ENCODE measurements around the gene POLR2F. TPM values are rescaled to one million over a fixed set of nuclear protein-coding genes. Genes with fewer than 3 reads are reported as not detected.
A peak's percentile ranks its signal among the peaks of the same experiment; 100 is the strongest.

Gene POLR2F
- total RNA-seq, 1 experiment from 2014 or later: 138 TPM

DNA sequence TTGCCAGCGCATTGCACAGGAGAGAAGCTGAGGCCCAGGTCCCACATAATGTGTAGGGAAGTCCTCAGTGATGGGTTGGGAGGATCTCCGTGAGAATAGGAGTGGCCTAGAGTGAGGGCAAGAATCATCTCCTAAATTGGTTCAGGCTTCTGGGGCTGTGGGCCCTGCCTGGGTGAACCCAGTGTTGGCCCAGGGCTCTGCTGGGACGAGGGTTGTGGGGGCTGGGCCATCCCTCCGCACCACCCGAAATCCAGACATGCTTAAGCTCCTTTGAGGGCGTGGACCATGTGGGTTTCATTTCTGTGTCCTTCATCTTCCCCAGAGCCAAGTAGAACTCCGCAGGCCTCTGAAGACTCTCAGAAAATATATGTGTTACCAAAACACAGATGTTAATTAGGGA is 43.7 kb upstream of the POLR2F start (continued):
- TF ChIP-seq, protein P1, sequence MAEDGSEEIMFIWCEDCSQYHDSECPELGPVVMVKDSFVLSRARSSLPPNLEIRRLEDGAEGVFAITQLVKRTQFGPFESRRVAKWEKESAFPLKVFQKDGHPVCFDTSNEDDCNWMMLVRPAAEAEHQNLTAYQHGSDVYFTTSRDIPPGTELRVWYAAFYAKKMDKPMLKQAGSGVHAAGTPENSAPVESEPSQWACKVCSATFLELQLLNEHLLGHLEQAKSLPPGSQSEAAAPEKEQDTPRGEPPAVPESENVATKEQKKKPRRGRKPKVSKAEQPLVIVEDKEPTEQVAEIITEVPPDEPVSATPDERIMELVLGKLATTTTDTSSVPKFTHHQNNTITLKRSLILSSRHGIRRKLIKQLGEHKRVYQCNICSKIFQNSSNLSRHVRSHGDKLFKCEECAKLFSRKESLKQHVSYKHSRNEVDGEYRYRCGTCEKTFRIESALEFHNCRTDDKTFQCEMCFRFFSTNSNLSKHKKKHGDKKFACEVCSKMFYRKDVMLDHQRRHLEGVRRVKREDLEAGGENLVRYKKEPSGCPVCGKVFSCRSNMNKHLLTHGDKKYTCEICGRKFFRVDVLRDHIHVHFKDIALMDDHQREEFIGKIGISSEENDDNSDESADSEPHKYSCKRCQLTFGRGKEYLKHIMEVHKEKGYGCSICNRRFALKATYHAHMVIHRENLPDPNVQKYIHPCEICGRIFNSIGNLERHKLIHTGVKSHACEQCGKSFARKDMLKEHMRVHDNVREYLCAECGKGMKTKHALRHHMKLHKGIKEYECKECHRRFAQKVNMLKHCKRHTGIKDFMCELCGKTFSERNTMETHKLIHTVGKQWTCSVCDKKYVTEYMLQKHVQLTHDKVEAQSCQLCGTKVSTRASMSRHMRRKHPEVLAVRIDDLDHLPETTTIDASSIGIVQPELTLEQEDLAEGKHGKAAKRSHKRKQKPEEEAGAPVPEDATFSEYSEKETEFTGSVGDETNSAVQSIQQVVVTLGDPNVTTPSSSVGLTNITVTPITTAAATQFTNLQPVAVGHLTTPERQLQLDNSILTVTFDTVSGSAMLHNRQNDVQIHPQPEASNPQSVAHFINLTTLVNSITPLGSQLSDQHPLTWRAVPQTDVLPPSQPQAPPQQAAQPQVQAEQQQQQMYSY (CRISPR knock-in tag; IDR thresholded peaks at IDR 0.05): no peak
- no peak for TF ChIP-seq MXD4 (CRISPR knock-in tag; IDR thresholded peaks at IDR 0.05; ENCODE audit: borderline replicate concordance)
- TF ChIP-seq, protein P2, sequence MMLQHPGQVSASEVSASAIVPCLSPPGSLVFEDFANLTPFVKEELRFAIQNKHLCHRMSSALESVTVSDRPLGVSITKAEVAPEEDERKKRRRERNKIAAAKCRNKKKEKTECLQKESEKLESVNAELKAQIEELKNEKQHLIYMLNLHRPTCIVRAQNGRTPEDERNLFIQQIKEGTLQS (CRISPR knock-in tag; conservative IDR thresholded peaks at IDR 0.05): no peak

DNA sequence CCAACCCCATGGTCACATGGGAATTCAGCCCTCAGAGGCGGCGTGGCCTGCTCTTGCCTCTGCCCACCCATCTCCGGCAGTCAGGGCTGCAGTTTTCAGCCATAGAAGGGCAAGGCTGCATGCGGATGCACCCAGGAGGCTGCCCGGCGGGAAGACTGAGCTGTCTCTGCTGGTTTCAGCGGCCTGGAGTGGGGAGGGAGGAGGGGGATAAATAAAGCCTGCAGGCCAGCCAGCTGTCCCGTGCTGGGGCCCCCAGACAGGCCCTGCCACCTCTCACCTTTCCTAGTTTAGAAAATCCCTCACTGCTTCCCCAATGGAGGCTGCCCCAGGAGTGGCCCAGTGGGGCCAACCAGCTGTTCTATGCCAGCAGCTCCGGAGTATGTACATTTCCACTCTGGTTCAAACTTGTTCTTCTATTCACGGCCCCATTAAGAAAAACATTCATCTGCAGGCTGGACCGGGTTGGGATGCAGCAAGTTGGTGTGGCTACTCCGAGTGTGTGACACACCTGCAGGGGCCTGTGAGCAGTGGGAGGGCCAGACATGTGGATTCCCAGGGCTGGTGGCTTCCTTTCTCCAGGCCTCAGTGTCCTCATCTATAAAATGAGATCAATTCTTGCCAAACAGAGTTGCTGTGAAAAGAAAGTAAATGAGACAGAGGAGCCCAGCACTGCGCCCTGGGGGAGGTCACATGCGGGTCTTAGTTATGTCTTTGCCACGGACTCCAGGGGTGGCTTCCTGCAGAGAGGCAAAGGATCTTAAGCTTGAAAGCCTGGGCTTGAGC is 42.4 kb upstream of the POLR2F start:
- DNase-seq (ENCODE audit: low spot score): peak; percentile 31
- ChIA-PET CTCF (interaction anchor here (0.8 to 1.9 kb wide), 8 partner anchors 13 to 93 kb away, joined by 4 to 9 read pairs (median 6); no protein-coding TSS in a partner anchor), POLR2A (no interaction called here)
- Mint-ChIP-seq H3K27ac (peak overlapping the region; percentile 84), H3K27me3 (ENCODE audit: low read depth) (no peaks in the 10 kb centered on the region), H3K4me3 (no peak overlapping the region), H3K9me3 (no peaks in the 10 kb centered on the region), H3K4me1 (peaks cover 41% of the 10 kb centered on the region), H3K36me3 (peaks cover 8% of the 10 kb centered on the region)
- TF ChIP-seq, protein P3, sequence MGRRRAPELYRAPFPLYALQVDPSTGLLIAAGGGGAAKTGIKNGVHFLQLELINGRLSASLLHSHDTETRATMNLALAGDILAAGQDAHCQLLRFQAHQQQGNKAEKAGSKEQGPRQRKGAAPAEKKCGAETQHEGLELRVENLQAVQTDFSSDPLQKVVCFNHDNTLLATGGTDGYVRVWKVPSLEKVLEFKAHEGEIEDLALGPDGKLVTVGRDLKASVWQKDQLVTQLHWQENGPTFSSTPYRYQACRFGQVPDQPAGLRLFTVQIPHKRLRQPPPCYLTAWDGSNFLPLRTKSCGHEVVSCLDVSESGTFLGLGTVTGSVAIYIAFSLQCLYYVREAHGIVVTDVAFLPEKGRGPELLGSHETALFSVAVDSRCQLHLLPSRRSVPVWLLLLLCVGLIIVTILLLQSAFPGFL (CRISPR knock-in tag; IDR thresholded peaks at IDR 0.05; ENCODE audit: borderline replicate concordance): no peak
- TF ChIP-seq GTF2I (CRISPR knock-in tag; conservative IDR thresholded peaks at IDR 0.05): no peak
- TF ChIP-seq, protein P2 (CRISPR knock-in tag; conservative IDR thresholded peaks at IDR 0.05): no peak
- no peak for TF ChIP-seq ATF1 (CRISPR knock-in tag; IDR thresholded peaks at IDR 0.05)
- TF ChIP-seq, protein P4, sequence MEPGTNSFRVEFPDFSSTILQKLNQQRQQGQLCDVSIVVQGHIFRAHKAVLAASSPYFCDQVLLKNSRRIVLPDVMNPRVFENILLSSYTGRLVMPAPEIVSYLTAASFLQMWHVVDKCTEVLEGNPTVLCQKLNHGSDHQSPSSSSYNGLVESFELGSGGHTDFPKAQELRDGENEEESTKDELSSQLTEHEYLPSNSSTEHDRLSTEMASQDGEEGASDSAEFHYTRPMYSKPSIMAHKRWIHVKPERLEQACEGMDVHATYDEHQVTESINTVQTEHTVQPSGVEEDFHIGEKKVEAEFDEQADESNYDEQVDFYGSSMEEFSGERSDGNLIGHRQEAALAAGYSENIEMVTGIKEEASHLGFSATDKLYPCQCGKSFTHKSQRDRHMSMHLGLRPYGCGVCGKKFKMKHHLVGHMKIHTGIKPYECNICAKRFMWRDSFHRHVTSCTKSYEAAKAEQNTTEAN (CRISPR knock-in tag; IDR thresholded peaks at IDR 0.05): no peak
- ATAC-seq: peak; percentile 38

DNA sequence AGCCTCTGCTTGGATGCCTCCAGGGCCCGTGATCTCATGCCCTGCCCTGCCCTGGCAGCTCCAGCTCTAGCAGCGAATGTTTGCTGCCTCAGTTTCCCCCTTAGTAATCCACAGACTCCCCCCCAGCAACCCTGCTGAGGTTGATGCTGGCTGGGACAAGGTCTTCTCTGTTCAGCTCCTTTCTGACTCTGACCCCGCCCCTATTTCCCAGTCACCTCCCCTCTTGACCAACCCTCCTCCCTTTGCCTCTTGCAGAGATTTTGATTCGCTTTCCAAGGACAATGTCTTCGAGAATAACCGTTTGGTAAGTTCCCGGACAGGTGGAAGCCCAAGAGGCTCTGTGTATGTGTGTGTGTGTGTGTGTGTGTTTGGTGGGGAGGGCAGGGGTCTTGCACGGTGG is 41.8 kb upstream of the POLR2F start:
- ATAC-seq: peak; percentile 49
- Mint-ChIP-seq H3K27ac (peak overlapping the region; percentile 65; the same call in 1 of the 2 replicates), H3K4me3 (no peak overlapping the region)
- no peak for TF ChIP-seq FOXP1 (CRISPR knock-in tag; IDR thresholded peaks at IDR 0.05; ENCODE audit: borderline replicate concordance)
- TF ChIP-seq NR2C2 (CRISPR knock-in tag; IDR thresholded peaks at IDR 0.05): no peak
- TF ChIP-seq, protein P5, sequence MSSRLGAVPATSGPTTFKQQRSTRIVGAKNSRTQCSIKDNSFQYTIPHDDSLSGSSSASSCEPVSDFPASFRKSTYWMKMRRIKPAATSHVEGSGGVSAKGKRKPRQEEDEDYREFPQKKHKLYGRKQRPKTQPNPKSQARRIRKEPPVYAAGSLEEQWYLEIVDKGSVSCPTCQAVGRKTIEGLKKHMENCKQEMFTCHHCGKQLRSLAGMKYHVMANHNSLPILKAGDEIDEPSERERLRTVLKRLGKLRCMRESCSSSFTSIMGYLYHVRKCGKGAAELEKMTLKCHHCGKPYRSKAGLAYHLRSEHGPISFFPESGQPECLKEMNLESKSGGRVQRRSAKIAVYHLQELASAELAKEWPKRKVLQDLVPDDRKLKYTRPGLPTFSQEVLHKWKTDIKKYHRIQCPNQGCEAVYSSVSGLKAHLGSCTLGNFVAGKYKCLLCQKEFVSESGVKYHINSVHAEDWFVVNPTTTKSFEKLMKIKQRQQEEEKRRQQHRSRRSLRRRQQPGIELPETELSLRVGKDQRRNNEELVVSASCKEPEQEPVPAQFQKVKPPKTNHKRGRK (CRISPR knock-in tag; IDR thresholded peaks at IDR 0.05; ENCODE audit: borderline replicate concordance): no peak
- TF ChIP-seq MYBL2 (CRISPR knock-in tag; IDR thresholded peaks at IDR 0.05): no peak
- no peak for TF ChIP-seq CBFB (CRISPR knock-in tag; IDR thresholded peaks at IDR 0.05; ENCODE audit: low read depth)
- TF ChIP-seq JAZF1 (CRISPR knock-in tag; IDR thresholded peaks at IDR 0.05): no peak
- no peak for TF ChIP-seq CREM (CRISPR knock-in tag; IDR thresholded peaks at IDR 0.05)
- no peak for TF ChIP-seq TP53 (CRISPR knock-in tag; IDR thresholded peaks at IDR 0.05)
- no peak for TF ChIP-seq TCF7 (CRISPR knock-in tag; IDR thresholded peaks at IDR 0.05; ENCODE audit: low read depth)
- no peak for TF ChIP-seq SOX15 (CRISPR knock-in tag; IDR thresholded peaks at IDR 0.05)
- TF ChIP-seq, protein P1 (CRISPR knock-in tag; IDR thresholded peaks at IDR 0.05): no peak
- TF ChIP-seq, protein P6, sequence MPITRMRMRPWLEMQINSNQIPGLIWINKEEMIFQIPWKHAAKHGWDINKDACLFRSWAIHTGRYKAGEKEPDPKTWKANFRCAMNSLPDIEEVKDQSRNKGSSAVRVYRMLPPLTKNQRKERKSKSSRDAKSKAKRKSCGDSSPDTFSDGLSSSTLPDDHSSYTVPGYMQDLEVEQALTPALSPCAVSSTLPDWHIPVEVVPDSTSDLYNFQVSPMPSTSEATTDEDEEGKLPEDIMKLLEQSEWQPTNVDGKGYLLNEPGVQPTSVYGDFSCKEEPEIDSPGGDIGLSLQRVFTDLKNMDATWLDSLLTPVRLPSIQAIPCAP (CRISPR knock-in tag; IDR thresholded peaks at IDR 0.05): no peak

More for the DNA sequence above, 41.8 kb upstream of the POLR2F start:
- CTCF ChIA-PET: interaction anchor here (0.8 to 1.9 kb wide), 5 partner anchors 13 to 94 kb away, joined by 4 to 9 read pairs (median 6); no protein-coding TSS in a partner anchor
- Mint-ChIP-seq H3K9me3 (no peaks in the 10 kb centered on the region), H3K4me1 (peaks cover 41% of the 10 kb centered on the region), H3K27me3 (ENCODE audit: low read depth) (no peaks in the 10 kb centered on the region), H3K36me3 (peaks cover 8% of the 10 kb centered on the region)
- DNase-seq (ENCODE audit: low spot score): peak; percentile 31
- POLR2A ChIA-PET: no interaction called here

Measured in WTC11 (cell line).